GM19099 (cell line): ENCODE results near the gene ACKR2.

ENCODE experiments used
- POLR2A ChIP-seq: IDR thresholded peaks from 3 replicates; pipeline ENCODE4 v1.6.1; 2011; ENCODE audit warnings: low read depth; ENCODE audit not compliant: insufficient read length; ENCODE audit errors: extremely low read depth

Gene ACKR2

DNA sequence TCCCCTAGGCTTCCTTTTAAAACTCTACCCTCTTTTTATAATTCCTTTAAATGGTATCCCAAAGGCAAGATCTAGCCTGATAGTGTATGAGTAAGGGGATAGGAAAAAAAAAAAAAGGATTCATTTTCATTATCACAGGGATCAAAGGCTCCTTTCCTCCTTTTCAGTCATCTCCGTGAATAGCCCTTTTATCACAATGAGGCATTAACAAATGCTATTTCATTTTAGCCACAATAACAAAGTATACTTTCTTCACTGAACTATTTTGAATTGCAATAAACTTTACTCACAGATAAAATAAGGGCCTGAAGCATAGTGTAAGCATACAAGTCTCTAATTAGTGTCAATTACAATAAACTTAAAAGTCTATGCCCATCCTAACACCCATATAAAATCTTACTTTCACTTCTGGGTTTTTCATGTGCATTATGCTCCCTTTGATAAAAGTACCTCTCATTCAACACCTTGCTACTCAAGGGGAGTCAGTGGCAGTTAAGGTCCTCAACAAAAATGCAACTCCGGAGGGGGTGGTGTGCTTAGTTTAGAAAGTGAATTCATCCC, 13.5 kb upstream of the ACKR2 start:
- TF ChIP-seq POLR2A = no peak

DNA sequence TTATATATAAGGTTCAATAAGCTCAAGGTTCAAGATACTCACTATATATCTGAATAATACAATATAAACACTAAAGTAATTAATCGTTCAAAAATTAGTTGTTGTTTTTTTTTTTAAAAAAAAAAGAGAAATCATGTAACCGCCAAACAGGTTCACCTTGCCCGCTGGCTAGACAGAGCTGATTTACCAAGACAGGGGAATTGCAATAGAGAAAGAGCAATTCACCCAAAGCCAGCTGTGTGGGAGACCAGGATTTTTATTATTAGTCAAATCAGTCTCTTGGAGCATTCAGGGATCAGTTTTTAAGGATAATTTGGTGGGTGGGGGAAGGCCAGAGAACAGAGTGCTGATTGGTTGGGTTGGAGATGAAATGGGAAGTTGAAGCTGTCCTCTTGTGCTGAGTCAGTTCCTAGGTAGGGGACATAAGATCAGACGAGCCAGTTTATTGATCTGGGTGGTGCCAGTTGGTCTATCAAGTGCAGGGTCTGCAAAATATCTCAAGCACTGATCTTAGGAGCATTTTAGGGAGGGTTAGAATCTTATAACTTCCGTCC, 12.8 kb upstream of the ACKR2 start:
- no peak for TF ChIP-seq POLR2A

DNA sequence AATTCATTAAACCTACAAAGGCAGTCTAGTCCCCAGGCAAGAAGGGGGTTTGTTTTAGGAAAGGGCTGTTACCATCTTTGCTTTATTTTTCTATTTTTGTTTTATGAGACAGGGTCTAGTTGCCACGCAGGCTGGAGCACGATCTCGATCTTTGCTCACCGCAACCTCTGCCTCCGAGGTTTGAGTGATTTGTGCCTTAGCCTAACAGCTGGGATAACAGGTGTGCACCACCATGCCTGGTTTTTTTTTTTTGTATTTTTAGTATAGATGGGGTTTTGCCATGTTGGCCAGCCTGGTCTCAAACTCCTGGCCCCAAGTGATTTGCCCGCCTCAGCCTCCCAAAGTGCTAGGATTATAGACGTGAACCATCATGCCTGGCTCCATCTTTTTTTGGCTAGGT, 9.9 kb upstream of the ACKR2 start:
- TF ChIP-seq POLR2A = no peak

DNA sequence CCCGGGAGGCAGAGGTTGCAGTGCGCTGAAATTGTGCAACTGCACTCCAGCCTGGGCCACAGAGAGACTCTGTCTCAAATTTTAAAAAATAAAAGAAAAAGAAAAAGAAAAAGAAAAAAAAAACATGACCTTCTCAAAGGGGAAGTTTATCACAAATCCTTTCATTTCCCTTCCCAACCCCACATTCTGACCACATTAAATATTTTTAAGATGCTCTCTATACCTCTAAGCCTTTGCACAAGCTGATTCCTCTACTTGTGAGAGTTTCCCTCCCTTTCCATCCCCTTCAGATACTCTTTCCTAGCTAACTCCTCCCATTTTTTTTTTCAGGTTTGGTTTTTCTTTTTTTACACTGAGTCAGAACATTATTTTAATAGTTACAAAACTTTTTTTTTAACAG, 9.0 kb upstream of the ACKR2 start:
- TF ChIP-seq POLR2A = no peak

DNA sequence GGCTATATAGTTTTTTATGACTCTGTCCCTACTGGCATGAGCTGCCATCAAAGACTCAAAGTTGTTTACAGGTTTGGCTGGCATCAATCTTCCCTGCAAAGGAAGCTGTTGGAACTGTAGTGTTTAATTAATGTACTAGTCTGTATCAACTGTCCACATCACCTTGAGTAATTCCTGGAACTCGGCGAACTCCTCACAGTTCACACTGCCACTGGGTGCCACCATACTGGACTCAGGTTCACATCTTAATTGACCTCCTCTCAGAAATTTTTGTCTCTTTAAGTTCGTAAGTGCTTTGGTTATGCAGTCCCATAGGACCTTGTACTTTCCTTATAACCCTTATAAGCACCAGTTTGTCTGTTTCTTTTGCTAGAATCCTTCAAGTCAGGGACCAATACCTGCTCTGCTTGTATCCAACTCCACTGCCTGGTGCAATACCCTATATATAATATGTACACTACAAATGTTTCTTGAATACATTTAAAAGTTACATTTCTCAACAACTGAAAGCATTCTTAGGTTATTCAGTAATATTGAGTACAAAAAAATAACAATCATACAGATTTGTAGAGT, 8.1 kb upstream of the ACKR2 start:
- TF ChIP-seq POLR2A = no peak

DNA sequence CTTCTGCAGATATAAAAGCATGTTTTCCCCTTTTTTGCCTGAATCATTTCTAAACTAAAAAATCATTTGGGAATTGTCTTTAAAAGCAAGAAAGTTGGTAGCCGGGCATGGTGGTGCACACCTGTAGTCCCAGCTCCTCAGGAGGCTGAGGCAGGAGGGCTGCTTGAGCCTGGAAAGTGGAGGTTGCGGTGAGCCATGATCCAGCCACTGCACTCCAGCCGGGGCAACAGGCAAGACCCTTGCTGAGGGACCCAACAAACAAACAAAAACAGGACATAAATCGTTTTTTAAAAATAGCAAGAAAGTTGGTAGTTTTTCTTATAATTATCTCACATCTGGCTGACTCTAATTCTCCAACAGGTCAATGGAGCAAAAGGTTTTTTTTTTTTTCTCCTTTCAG, 7.5 kb upstream of the ACKR2 start:
- TF ChIP-seq POLR2A = no peak

DNA sequence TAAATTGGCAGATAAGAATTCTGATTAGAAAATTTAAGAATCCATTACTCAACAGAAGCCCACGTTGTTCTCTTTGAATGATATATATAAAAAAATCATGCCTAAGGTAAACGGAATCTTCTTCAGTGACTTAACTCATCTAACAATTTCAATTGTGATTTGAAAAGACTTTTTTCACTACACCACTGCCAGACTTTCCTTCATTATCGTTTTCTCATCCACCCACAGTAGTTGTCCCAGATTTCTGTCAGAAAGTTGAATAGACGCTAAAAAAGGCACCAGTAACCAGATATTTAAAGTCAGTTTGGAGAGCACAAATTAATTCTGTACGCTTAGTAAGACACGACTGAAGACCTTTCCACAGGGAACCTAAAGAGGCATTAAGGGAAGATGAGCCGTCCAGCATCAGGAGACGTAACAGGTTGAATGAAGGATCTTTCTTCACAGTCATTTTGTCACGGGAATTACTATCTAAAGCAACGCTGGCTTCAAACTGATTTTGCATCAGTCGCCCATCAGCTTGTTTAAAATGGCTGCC, 6.3 kb upstream of the ACKR2 start:
- no peak for TF ChIP-seq POLR2A

DNA sequence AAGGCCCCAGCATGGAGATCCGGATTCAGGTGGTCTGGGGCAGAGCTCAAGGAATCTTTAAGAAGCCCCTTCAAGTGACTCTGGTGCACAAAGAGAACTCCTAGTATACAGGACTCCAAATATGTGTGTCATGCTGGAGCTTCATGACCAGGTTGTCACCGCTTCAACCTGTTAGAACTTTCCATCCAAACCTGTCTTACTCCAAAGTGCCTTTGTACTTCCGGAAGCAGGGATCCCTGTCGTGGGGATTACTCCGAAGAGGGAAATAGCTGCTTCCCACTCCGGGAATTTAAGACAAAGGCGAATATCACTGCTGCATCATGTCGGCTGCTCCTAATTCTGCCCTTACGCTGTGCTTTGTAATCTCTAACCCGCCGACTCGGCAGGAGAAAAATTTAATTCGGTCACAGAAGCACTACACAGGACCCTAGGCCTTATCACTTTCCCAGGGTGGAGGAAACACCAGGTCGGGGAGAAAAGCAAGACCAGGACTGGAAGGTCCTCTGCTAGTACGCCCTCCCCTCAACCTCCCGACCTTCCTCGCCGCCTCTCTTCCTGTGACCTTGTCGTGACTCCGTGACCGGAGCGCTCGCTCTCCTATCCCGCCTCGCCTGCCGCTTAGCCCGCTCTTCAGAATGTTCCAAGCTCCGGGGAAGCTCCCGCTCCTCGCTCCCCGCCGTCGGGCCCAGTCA, 5.7 kb upstream of the ACKR2 start:
- no peak for TF ChIP-seq POLR2A

DNA sequence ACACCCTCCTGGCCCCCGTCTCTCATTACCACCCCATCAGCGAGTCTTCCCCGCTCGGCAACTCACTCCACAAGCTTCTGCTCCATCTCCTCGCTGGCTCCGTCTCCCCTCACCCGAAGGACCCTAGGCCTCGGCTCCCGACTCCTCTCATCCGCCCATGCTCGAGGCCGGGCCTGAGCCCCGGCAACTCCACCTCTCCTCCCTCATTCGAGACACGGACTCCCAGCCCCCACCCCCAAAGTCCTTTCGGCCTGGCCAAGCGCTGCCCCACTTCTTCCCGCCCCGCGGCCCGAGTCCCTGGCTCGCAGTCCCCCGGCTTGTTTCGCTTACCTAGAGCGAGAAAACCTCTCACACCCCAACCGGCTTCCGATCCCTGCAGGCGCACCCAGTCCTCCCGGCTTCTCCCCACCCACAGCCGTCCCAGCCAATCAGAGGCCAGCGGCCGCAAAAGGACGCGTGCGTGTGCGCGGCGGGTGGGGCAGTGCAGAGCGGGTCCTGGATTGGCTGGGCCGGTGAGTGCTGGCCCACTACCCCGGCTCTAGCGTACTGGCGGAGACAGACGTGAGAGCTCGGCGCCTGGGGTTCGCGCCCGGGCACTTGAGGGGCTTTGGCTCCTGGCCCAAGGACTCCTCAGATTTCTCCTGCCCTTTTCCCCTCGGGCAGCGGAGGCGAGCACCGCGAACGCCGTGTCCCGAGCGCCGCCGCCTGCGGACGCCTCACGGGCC, 5.0 kb upstream of the ACKR2 start, which contains the start of gene HIGD1A:
TSS of gene HIGD1A (minus strand) at position 385 of the 725 bp plus-strand sequence. CDS start 10,237 bp downstream, outside the sequence.
- TF ChIP-seq POLR2A = peak; percentile 89

DNA sequence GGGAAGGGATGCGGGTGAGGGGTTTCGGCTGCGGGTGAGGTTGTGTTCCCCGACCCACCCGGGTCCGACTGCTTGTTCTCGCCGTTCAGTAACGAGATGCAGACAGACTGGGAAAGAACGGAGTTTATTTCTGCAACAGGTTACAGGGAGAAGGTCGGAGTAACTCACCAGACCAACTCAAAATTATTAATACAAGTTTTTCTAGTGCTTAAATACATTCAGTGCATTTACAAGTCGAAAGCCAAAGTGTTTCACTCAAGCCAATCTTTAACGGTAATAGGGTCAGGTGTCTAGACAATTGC, 4.5 kb upstream of the ACKR2 start:
- TF ChIP-seq POLR2A = no peak

DNA sequence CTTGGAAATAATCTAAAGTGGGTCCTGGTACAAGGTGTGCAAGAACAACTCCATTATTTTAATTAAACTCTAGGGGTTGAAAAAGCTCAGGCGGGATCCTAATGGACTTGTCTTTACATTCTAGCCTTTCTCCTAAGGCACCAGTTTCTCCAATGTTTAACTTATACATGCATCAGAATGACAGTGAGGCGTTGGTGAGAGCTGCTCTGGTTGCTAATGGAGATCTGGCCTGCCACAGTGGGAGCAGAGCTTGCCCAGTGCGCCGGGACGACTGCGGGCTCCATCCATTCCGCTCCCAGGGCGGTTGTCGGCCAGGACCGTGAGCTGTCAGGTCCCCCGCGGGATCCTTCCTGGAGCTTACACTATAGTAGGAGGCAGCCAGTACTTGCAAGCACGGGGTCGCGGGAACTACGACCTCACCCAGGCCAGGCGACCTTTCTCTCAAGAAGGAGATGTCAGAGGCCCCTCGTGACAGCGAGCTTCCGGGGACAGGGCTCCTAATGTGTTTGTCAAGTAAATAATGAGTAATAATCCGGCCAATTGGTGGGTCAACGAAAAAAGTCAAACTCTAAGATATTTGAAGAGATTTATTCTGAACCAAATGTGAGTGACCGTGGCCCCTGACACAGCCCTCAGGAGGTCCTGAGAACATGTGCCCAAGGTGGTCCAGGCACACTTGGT, 4.0 kb upstream of the ACKR2 start:
- no peak for TF ChIP-seq POLR2A

DNA sequence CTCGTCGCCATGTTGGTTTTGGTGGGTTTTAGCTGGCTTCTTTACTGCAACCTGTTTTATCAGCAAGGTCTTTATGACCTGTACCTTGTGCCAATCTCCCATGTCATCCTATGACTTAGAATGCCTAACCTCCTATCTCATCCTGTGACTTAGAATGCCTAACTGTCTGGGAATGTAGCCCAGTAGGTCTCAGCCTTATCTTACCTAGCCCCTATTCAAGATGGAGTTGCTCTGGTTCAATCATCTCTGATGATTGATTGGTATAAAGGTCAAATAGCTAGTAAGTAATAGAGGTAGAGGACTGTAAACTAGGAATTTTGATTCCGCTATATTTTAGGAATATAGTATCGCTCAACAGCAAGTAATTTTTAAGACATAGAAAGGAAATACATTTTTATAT, 1.3 kb upstream of the ACKR2 start:
- TF ChIP-seq POLR2A = no peak

DNA sequence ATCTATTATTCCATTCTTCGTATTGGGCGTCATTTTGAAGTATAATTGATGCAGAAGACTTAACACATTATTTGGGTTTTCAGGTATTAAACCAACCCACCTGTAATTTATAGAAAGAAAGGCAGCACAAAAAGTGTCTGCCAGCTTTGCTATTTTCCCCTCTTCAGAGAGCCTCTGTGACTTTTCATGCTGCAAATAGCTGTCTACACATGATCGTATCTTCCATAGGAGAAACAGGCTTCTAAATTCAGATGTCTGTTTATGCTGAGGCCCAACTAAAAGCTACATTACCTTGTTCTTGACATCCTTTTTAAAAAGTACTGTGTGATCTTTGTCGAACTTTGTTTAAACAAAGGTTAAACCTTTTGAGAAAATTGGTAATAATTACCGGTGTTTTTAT, 5.0 kb downstream of the ACKR2 start:
- TF ChIP-seq POLR2A = no peak

DNA sequence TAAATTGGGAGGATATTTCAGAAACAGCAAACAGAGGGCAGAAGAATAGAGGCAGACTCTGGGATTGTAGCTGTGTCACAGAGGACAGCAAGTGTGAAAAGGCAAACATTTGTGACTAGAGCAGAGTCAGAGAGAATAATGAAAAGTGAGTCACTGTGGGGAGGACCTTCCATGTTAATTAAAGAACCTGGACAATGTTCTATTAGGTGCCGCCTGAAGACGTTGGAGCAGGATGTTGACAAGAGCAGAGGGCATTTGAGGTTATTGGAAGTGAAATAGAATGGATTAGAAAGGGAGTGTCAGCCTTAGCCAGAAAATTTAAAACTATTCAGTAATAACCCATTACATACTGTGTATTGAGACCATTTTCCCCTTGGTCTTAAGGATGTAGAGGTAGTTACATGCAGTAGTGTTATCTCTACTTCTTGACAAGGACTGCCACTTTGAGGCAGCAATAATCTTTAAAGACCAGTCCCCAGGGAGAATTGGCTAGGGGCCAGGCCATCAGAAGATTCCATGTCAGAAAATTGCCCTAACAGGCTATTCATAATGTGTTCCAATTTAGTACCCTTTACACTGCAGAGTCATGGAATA, 5.8 kb downstream of the ACKR2 start:
- TF ChIP-seq POLR2A = no peak

DNA sequence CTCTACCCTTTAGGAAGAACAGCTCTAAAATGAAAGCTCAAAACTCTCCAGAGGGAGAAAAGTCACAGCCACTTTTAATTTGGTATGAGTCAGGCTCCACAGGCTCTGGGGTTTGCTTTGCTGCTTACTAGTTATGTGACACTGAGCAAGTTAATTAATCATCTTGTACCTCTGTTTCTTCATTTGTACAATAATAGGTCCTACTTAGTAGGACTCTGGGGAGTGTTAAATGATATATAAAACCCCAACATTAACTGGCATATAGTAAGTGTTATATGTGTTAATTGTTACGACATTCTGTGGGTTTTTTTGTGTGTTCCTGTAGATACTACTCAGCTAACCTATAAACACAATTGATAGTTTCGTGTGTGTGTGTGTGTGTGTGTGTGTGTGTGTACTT, 6.6 kb downstream of the ACKR2 start:
- no peak for TF ChIP-seq POLR2A

DNA sequence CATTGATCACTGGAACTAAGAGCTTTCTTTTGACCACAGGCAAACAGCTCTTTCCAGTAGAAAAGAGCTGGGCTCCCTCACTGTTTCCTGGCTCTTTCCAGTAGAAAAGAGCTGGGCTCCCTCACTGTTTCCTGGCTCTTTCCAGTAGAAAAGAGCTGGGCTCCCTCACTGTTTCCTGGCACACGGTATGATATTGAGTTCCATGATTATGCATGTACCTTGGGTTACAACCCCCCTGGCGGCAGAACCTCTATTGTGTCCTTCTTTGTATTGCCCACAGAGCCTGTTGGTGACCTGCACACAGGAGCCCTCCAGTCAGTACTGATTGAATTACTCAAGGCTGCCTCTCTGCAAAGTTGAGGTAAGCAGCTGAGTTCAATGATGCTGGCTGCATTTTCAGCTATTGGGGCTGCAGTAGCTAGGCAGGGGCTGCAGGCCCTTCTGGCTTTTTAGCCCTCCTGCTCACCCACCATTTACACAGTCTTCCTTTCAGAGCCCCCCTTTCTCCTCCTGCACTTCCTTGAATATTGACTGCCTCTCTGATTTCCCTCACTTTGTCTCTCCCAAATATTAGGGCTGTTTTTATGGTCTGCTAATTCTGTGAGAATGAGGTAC, 10.2 kb downstream of the ACKR2 start:
- TF ChIP-seq POLR2A = no peak
